Breast epithelium (tissue), 4 donors: ENCODE measurements around the gene DGCR8. TPM values are rescaled to one million over a fixed set of nuclear protein-coding genes. Genes with fewer than 3 reads are reported as not detected.

ENCODE experiments used
- DNase-seq, 2 donors: peaks; one replicate each; pipeline ENCODE4 v3.0.0-alpha.2; 2019; ENCODE audit warnings: low spot score in 2 of 2
- H3K27ac ChIP-seq, 2 donors: fragments of 200-600 bp; sonication (generic) in 1 of 2; one replicate each; pipeline ENCODE4 v1.5.1; 2016 to 2019; ENCODE audit warnings: mild to moderate bottlenecking in 1 of 2
- H3K27me3 ChIP-seq, 2 donors: fragments of 200-600 bp; sonication (generic) in 1 of 2; one replicate each; pipeline versions ENCODE4 v1.5.1 to v1.6.0; 2017 to 2019; ENCODE audit warnings: control low read depth in 1 of 2, mild to moderate bottlenecking in 1 of 2
- H3K36me3 ChIP-seq: fragments of 200-600 bp; one replicate; pipeline ENCODE4 v1.5.1; 2019
- H3K4me1 ChIP-seq, 2 donors: fragments of 200-600 bp; sonication (generic); one replicate each; pipeline ENCODE4 v1.5.1; 2016 to 2019; ENCODE audit warnings: control low read depth in 1 of 2
- H3K4me3 ChIP-seq, 3 donors: fragments of 200-600 bp; sonication (generic); 1 replicate in 2 of 3; 2 replicates in 1 of 3; pipeline ENCODE4 v1.5.1; 2016 to 2019; ENCODE audit warnings: mild to moderate bottlenecking in 3 of 3, moderate library complexity in 2 of 3
- H3K9me3 ChIP-seq, 2 donors: fragments of 200-600 bp; sonication (generic) in 1 of 2; one replicate each; pipeline ENCODE4 v1.5.1; 2016 to 2019; ENCODE audit warnings: control low read depth in 1 of 2
- POLR2A ChIP-seq: fragments of 450-650 bp; IDR thresholded peaks from one replicate; pipeline ENCODE4 v1.6.1; 2016; ENCODE audit warnings: antibody characterized with exemption, mild to moderate bottlenecking, moderate library complexity
- POLR2AphosphoS5 ChIP-seq, 3 donors: sonication (generic); formaldehyde crosslinking; IDR thresholded peaks; one replicate each; pipeline ENCODE4 v1.6.1; 2017; ENCODE audit warnings: antibody characterized with exemption in 3 of 3
- intact Hi-C: fragments of 100-400 bp; cut with DNase I; formaldehyde crosslinking; loops from one replicate; pipeline ENCODE4 v1.15.1; 2023; ENCODE audit warnings: low total_unique reads
- total RNA-seq, 3 donors: library from RNA; depleted of rRNA; stranded (reverse); fragments of >200 nt; gene quantifications; one replicate each; pipeline ENCODE4 v1.1.0, GENCODE V29; 2016
- TF ChIP-seq, protein P1 (sequence below), 3 donors: fragments of 450-650 bp; IDR thresholded peaks; one replicate each; pipeline ENCODE4 v1.5.1; 2016 to 2017; ENCODE audit warnings: antibody characterized with exemption in 3 of 3, mild to moderate bottlenecking in 3 of 3, moderate library complexity in 3 of 3

DGCR8 gene
- total RNA-seq, 3 donors from 2014 or later: 18.4 to 34.7 (median 29.0) TPM

DNA sequence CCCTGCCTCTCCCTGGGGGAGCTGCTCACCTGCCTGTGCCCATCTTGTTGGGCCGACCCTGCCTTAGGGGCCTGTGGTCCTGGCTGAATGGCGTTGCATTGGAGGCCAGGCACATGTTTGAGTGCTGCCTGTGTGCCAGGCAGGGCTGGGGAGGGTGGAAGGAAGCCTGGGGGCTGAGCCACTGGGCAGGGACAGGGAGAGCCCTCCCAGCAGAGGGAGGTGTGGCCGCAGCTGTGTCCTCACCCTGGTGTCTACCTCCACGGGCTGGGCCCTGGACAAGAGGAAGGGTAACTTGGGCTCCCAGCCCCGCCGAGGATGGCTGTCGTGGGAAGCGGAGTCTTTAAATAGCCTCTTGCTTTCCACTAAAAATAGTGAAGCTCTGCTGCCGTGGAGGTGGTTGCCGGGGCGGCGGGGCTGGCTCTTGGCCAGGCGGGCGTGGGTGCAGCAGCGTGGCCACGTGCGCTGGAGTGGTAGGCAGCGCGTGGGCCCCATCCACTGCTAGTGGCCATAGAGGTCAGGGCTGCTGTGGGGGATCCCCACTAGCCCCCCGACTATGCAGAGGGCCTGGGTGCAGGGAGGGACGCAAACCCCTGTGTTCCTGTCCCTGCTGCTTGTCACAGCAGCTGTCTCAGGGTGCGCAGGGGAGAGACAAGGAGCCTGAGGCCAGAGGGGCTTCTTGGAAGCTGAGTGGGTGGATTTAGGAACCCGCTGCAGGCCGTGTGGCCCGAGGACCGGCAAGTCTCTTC lies 57.8 kb downstream of the DGCR8 start:
- DNase-seq: no peak
- intact Hi-C loops: no loop called here
- Histone ChIP-seq H3K27ac (peak overlapping the region in 1 of 2 donors; percentile 43), H3K4me3 (peak overlapping the region in 1 of 3 donors; percentile 39), H3K27me3 (no peaks in the 10 kb centered on the region), H3K36me3 (no peaks in the 10 kb centered on the region), H3K4me1 (peaks cover 16 to 22% of the 10 kb centered on the region in 2 donors), H3K9me3 (no peaks in the 10 kb centered on the region)
- no peak for TF ChIP-seq POLR2AphosphoS5 (IDR thresholded peaks at IDR 0.05)
- no peak for TF ChIP-seq POLR2A
- TF ChIP-seq, protein P1, sequence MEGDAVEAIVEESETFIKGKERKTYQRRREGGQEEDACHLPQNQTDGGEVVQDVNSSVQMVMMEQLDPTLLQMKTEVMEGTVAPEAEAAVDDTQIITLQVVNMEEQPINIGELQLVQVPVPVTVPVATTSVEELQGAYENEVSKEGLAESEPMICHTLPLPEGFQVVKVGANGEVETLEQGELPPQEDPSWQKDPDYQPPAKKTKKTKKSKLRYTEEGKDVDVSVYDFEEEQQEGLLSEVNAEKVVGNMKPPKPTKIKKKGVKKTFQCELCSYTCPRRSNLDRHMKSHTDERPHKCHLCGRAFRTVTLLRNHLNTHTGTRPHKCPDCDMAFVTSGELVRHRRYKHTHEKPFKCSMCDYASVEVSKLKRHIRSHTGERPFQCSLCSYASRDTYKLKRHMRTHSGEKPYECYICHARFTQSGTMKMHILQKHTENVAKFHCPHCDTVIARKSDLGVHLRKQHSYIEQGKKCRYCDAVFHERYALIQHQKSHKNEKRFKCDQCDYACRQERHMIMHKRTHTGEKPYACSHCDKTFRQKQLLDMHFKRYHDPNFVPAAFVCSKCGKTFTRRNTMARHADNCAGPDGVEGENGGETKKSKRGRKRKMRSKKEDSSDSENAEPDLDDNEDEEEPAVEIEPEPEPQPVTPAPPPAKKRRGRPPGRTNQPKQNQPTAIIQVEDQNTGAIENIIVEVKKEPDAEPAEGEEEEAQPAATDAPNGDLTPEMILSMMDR (IDR thresholded peaks at IDR 0.05): no peak

DNA sequence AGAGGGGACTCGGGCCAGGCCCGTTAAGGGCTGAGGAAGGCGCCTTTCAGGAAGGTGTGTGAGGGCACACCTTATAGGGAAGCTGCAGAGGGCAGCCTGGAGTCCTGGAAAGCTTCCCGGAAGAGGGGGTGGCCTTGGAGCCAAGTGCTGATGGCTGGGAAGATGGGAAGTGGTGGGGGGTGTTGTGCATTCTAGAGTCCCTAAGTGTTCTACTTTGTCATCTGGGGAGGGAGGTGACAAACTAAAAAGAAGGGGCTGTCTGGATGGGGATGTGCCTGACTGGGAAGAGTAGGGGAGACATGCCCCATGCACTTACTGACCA lies 58.3 kb downstream of the DGCR8 start:
- H3K27me3 ChIP-seq: no peaks in the 10 kb centered on the region
- TF ChIP-seq POLR2A: no peak
- TF ChIP-seq, protein P1 (IDR thresholded peaks at IDR 0.05): no peak
- no peak for TF ChIP-seq POLR2AphosphoS5 (IDR thresholded peaks at IDR 0.05)
- no peak overlapping the region for H3K27ac ChIP-seq
- no peaks in the 10 kb centered on the region for H3K9me3 ChIP-seq
- no peak for DNase-seq
- peaks cover 12 to 18% of the 10 kb centered on the region in 2 donors for H3K4me1 ChIP-seq
- intact Hi-C loops: no loop called here
- no peaks in the 10 kb centered on the region for H3K36me3 ChIP-seq
- H3K4me3 ChIP-seq: no peak overlapping the region

DNA sequence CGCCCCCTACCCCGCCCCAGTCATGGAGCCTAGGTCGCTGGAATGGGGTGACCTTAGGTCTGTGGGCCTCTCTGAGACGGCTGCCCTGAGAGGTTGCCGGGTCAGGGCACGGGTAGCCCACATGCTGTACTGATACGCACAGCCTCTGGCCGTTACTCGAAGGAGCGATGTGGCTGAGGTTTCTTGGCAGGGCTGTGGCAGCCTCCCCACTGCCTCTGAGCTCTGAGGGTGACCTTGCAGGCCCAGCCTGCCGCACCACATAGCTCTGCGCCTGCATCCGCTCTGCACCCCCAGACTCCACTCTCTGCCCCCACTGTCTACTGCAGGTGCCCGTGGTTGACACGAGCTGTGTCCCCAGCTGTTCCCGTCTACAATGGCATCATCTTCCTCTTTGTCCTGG lies 58.8 kb downstream of the DGCR8 start:
- Histone ChIP-seq H3K4me1 (peaks cover 12 to 18% of the 10 kb centered on the region in 2 donors), H3K4me3 (no peak overlapping the region), H3K27me3 (no peaks in the 10 kb centered on the region), H3K36me3 (no peaks in the 10 kb centered on the region), H3K9me3 (no peaks in the 10 kb centered on the region), H3K27ac (no peak overlapping the region)
- intact Hi-C loops: no loop called here
- DNase-seq: no peak
- TF ChIP-seq POLR2AphosphoS5 (IDR thresholded peaks at IDR 0.05) (no peak), POLR2A (no peak)
- TF ChIP-seq, protein P1 (IDR thresholded peaks at IDR 0.05): no peak

DNA sequence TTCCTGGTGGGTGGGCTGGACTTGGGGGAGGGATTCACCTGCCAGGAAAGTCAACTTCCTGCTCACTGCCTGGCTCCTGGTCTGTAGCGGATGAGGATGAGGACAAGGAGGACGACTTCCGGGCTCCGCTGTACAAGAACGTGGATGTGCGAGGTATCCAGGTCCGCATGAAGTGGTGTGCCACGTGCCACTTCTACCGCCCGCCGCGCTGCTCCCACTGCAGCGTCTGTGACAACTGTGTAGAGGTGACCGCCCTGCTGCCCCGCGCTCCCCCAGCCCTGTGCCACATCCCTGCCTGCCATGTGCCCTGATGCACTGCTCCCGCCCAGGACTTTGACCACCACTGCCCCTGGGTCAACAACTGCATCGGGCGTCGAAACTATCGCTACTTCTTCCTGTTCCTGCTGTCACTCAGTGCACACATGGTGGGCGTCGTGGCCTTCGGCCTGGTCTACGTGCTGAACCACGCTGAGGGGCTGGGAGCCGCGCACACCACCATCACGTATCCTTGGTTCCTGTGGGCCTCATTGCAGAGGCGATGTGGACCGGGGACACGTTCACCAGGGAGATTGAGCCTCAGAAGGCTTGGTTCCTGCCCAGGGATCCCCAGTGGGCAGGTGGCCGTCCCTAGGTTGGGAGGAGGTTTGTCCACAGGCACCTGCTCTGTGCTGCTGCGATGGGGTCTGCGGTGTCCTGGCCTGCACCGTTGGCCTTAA lies 59.5 kb downstream of the DGCR8 start:
- no peaks in the 10 kb centered on the region for H3K36me3 ChIP-seq
- no peak overlapping the region for H3K27ac ChIP-seq
- DNase-seq: no peak
- no peaks in the 10 kb centered on the region for H3K9me3 ChIP-seq
- peaks cover 12 to 18% of the 10 kb centered on the region in 2 donors for H3K4me1 ChIP-seq
- TF ChIP-seq POLR2A: no peak
- TF ChIP-seq POLR2AphosphoS5 (IDR thresholded peaks at IDR 0.05): no peak
- TF ChIP-seq, protein P1 (IDR thresholded peaks at IDR 0.05): no peak
- no peak overlapping the region for H3K4me3 ChIP-seq
- H3K27me3 ChIP-seq: no peaks in the 10 kb centered on the region
- intact Hi-C loops: no loop called here

DNA sequence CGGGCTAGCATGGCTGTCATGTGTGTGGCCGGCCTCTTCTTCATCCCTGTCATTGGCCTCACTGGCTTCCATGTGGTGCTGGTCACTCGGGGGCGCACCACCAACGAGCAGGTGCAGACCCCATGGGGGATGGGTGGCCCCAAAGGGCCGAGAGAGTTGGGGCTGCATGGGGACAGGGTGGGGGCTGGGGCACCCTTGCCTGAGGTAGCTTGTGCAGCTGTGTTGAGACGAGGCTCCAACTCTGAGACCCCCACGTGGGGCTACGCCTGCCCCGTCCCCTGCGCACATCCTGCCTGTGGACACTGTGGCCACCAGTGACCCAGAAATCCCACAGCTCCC lies 60.0 kb downstream of the DGCR8 start:
- Histone ChIP-seq H3K27me3 (no peaks in the 10 kb centered on the region), H3K9me3 (no peaks in the 10 kb centered on the region), H3K27ac (no peak overlapping the region), H3K4me3 (no peak overlapping the region), H3K36me3 (no peaks in the 10 kb centered on the region), H3K4me1 (peaks cover 12 to 18% of the 10 kb centered on the region in 2 donors)
- TF ChIP-seq POLR2AphosphoS5 (IDR thresholded peaks at IDR 0.05): no peak
- TF ChIP-seq, protein P1 (IDR thresholded peaks at IDR 0.05): no peak
- TF ChIP-seq POLR2A: no peak
- no peak for DNase-seq
- intact Hi-C loops: no loop called here
